CD4-positive, alpha-beta T cell treated with Interferon alpha-2 for 1 hour (primary cell): ENCODE results near the gene GDI1.

ENCODE experiments used
- DNase-seq, 2 donors: peaks; one replicate each; pipeline ENCODE4 v3.0.0-alpha.2; 2020 to 2022

GDI1 gene

DNA sequence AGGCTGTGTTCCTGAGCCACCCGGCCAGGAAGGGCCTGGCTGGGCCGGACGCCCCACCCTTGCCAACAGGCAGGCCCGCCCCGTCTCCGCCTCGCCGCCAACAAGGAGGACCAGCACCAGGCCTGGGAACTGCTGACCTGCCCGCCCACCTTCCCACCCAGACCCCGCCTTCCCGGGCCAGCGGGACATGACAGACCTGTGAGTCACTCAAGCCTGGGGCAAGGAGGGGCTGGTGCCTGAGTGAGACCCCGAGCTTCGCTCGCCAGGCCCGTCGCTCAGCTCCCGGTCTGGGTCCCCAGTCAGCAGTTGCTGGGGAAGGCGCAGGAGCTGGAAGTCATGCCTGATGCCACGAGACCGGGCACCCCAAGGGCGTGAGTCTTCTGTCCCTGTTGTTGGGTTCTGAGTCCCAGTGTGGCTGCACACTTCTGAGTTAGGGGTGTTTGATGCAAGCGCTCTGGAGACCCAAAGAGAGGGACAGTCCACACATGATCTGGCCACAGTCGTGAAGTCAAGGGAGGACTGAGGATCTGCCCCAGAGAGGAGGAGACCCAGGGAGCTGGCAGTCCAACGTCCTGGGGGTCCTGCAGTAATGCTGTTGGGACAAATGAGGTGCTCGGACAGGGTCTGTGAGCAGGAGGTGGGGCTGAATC, 27.6 kb upstream of the GDI1 start, which contains the start of gene DNASE1L1:
Gene DNASE1L1, minus strand, starts transcription at position 33 of the 650 bp plus-strand sequence. CDS start 3,686 bp downstream, outside the sequence.
- DNase-seq: peak in 1 of 2 donors; percentile 72

DNA sequence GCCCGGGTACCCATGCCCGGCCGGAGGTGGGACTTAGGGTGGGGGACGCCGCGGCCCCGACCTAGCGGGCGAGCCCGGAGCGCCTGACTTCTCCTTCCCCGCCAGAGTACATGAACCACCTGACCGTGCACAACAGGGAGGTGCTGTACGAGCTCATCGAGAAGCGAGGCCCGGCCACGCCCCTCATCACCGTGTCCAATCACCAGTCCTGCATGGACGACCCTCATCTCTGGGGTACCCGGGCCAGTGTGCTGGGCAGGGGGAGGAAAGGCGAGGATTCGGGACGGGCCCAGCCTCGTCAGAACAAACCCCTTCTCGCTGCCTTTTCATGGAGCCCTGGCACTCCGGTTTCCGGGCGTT, 25.0 kb upstream of the GDI1 start:
- DNase-seq: peak; percentile 41 to 64

DNA sequence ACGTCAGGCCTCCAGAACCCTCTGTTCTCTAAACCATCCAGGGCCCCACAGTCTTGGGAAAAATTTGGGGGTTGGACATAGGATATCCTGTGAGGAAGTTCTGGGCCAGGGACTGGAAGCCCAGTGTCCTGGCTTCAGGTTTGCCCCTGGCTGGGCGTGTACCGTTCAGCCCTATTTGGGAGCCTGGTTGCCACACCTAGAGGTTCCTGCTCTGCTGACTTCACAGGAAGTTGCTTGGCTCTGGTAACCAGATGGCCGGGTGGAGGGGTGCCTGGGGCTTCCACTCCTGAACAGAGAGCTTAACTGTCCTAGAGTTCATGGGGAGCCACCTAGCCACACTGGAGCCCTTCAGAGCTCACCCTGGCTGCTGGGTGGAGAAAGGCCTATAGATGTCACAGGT, 24.5 kb upstream of the GDI1 start:
- DNase-seq: peak; percentile 37 to 57

DNA sequence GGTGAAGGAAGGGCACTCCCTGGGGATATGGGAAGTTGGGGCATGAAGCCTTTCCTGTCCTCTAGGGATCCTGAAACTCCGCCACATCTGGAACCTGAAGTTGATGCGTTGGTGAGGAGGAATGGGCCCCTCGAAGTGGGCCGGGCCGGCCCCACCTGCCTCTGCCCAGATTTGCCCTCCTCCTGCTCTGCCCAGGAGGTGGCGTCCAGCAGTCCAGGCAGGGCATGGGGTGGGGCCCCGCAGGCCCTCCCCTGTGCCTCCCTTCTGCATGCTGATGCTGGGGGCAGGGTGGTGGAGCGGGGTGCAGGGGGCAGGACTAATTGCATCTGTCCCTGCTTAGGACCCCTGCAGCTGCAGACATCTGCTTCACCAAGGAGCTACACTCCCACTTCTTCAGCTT, 23.8 kb upstream of the GDI1 start:
- no peak for DNase-seq

DNA sequence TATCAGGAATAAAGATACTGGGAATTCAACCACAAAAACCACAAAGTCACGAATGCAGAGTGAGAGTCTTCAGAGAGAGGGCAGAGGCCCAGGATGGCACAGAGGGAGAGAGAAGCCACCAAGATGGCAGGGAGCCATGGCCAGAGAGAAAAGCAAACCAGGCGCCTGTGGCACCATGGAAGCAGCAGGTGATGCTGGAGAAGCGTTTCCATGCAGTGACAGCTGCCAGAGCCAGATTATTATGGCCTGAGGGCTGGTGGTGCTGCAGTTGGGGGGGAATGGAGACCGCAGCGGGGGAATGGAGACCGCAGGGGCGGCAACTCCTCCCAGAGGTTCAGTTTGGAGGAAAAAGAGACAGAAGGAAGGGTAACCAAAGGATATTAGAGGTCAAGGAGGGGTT, 19.8 kb upstream of the GDI1 start:
- no peak for DNase-seq

DNA sequence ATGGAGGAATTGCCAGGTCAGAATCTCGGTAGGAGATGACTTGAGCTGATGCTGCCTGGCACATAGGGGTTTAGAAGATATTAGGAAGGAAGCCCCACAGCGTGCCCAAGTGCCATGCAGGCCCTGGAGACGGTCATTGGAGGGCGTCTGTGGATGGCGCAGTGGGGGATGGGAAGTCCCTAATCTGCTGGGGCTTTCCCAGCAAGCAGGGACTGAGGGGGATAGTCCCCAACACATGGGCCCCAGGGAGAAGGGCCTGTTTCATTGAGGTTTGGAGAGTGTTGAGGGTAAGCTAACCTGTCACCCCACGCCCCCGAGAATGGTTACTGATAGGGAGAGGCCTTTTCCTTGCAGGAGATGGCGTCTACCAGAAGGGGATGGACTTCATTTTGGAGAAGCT, 17.8 kb upstream of the GDI1 start:
- DNase-seq: no peak

DNA sequence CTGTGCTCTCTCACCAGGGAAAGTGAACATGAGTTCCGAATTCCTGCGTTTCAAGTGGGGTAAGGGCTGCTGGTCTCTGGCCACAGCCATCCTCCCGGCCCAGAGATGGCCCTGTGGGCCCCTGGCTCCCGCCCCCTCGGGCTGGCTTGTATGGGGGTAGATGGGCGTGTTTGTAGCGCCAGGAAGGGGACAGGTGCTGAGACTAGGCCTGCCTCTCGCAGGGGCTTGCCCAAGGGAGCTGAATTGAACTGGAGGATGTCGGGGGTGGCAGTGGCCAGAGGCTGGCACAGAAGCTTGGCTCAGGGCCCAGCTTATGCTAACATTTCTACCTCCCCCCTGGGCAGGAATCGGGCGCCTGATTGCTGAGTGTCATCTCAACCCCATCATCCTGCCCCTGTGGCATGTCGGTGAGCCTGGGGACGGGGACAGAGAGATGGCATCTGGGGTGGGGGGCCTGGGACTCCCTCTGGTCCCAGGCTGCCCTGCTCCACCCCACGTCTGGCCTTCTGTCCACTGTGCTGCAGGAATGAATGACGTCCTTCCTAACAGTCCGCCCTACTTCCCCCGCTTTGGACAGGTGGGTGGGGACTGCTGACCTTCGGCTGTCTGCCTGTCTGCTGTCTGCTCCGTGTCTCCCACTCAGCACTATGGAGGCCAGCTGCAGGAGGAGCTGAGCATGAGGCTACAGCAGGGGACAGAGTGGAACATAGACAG, 17.1 kb upstream of the GDI1 start:
- no peak for DNase-seq

DNA sequence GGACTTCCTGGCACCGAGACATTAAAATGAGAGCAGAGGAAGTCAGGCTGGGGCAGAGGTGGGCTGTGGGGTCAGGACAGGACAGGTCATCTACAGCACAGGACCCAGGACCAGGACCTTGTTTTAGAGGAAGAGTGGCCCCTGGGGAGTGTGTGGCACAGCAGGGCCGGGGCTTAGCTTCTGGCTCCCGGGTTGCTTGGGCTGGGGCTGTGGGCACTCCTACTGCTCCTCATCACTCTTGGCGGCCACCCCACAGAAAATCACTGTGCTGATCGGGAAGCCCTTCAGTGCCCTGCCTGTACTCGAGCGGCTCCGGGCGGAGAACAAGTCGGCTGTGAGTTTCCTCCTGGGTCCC, 16.6 kb upstream of the GDI1 start:
- DNase-seq: no peak

DNA sequence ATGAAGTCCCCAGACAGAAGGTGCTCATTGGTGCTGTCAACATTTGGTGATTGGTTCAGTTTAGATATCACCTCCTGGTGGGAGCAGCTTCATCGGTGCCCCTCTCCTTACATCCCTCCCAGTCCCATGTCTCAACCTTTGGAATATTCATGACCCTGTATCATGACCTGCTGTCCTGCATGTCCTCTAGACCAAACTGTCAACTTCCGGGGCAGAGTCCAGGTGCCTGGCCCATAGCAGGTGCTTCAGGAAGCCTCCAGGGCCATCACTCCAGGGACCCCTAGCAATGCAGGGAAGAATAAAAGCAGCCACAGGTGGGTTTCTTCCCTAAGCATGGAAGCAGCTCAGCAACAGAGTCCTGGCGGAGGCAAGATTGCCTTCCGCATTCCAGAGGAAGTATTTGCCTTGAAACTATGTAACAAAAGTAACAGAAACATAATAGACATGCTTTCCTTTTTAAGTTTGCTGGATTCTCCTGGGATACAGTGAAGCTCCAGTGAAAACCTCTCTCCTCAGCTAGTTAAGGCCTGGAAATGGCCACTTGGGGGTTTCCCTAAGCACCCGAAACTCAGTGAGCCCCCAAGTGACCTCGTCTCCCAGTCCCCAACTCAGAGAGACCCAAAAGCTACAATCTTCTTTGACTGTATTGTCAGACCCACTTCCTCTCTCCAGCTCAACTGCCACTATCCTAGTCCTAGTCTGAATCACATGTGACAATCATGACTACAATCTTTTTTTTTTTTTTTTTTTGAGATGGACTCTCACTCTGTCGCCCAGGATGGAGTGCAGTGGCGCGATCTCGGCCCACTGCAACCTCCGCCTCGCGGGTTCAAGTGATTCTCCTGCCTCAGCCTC, 9.8 kb upstream of the GDI1 start:
- no peak for DNase-seq

DNA sequence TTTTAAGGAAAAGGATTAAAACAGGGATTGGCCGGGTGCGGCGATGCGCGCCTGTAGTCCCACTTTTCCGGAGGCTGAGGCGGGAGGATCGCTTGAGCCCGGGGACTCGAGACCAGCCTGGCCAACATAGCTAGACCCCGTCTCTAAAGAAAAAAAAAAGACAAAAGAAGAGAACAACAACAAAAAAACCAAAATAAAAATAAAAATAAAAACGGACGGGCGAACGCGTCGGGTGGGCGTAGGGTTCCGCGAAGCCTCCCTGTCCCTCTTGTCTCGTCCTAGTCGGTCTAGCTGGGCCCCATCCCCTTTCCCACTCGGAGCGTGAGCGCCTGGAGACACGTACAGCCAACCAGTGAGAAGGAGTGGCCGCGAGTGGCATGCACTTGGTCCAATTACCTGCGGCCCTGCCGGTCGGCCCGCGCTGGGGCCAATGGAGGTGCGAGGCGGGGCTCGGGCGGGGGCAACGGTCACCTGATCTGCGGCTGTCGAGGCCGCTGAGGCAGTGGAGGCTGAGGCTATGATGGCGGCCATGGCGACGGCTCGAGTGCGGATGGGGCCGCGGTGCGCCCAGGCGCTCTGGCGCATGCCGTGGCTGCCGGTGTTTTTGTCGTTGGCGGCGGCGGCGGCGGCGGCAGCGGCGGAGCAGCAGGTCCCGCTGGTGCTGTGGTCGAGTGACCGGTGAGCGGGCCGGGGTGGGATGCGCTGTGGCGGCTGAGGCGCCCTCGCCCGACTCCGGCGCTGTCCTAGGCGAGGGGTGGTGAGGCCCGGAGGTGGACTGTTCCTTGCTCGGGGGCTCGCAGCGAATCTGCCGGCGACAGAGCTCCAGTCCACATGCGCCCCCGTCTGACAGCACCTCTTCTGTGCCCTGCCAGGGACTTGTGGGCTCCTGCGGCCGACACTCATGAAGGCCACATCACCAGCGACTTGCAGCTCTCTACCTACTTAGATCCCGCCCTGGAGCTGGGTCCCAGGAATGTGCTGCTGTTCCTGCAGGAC, 8.5 kb upstream of the GDI1 start, which contains the start of gene ATP6AP1:
Gene ATP6AP1, plus strand, starts transcription at position 502 of the 996 bp plus-strand sequence. Its CDS starts 16 bp downstream, at position 518.
- DNase-seq: peak; percentile 89 to 92

DNA sequence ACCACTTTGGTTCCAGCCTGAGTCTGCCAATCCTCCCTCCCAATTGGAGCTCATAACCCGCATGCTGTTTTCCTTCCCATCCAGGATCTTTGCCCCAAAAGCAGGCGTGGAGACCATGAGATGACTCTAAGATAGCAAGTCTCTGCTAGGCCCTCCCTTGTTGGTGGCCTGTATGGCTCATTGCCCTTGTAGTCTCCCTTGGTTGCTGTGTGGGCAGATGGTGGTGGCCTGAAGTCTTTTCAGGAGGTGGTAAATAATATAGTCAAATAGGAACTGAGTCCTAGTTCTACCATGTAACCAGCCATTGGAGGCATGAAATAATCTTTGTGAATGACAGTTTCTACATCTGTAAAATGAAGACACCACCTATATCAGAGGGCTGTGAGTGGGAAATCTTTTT, 7.2 kb upstream of the GDI1 start:
- DNase-seq: no peak

DNA sequence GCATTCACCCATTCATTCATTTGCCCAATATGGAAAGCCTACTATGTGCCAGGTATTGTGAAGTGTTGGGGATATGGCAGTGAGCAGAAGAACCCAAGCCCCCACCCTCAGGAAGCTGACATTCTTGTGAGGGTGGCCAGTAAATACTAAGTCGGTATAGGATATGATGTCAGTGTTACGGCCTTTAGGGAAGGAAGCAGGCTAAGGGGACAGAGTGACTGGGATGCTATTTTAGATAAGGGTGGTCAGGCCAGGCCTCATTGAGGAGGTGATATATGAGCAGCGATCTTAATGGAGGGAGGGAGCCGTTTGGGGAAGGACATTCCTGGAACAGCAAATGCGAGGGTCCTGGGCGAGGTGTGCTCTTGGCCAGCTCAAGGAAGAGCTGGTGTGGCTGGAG, 6.5 kb upstream of the GDI1 start:
- no peak for DNase-seq

DNA sequence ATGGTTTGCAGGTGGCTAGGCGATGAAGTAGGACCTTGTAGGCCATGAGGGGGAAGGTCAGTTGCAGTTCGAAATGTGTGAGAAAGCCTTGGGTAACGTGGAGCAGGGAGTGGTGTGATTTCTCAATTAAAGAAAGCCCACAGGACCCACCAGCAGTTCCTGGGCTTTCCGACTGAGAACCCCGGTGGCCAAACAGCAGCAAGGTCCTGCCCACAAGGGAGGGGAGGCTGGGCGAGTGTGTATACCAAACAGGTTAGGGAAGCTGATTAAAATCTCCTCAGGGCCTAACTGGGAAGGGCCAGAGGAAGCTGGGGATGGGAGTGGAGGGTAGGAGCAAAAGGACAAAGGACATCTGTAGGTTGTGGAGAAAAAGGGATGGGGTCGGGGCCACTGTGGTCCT, 6.0 kb upstream of the GDI1 start:
- peak in 1 of 2 donors; percentile 22 for DNase-seq

DNA sequence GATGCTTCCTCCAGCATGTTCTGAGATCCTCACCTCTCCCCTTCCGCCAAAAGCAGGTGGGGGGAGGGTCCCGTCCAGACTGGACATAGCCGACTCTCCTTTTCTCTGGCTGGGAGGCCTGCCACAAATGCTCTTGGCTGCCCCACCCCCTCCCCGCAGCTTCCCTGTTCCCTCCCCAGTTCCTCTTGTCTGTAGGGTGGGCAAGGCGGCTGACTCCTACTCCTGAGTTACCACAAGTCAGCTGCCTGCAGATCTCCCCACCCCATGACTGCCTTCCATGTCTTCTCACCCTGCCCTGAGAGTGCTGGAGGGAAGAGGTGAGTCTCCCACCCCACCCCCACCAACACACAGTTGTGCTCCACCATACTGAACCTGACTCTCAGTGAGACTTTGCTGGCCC, 5.6 kb upstream of the GDI1 start:
- DNase-seq: no peak

DNA sequence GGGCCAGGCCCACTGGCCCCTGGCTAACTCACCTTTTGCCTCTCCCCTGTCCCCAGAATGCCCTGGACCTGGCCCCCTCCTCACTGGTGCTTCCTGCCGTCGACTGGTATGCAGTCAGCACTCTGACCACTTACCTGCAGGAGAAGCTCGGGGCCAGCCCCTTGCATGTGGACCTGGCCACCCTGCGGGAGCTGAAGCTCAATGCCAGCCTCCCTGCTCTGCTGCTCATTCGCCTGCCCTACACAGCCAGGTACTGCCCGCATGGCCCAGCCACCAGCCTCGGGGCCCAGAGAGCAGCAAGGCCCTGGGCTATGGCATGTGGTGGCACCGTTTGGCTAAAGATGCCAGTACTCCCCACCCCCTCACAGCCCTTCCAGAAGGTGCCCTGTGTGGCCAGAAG, 4.7 kb upstream of the GDI1 start:
- DNase-seq: no peak

DNA sequence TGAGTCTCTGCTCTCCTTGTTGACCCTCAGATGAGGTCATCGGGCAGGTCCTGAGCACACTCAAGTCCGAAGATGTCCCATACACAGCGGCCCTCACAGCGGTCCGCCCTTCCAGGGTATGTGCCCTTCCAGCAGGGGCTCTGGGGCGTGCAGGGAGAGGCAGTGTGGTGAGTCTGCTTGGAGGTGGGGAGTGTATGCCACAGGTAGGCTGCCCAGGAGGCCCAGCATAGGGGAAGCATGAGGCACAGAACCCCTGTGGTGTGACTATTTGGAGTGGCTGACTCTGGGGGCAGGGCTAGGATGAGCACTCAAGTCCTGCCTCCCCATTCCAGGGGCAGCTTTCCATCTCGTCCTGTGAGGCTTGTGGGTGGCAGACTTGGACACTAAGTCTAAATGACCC, 3.3 kb upstream of the GDI1 start:
- no peak for DNase-seq

DNA sequence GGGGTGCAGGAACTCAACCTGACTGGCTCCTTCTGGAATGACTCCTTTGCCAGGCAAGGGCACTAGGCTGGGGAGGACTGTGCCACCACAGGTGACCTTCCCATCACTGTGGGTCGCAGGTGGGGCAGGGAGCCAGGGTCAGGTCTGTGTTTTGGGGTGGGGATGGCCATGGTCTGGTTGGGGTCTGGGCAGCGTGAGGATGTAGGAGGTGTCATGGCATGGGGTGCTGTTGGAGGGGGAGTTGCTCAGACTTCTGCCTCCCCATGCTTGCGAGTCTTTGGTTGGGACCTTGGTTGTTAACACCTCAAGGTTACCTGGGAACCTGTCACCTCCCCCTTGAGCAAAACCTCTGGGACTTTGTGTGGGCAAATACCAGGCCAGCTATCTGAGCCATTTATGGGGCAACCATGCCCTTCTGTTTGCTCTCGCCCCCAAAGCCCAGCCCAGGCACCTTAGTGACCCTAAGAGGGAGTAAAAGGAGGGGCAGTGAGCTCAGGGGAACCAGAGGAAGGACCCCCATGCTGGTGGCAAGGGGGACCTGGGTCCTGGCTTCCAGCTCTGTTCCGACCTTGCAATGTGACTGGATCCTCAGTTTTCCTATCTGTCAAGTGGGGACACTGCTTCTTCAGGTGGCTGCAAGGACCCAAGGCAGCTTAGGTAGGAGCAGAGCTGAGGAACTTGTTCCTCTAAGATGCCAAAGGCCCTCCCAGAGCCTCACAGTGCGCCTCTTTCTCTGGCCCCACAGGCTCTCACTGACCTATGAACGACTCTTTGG, 2.4 kb upstream of the GDI1 start:
- no peak for DNase-seq

DNA sequence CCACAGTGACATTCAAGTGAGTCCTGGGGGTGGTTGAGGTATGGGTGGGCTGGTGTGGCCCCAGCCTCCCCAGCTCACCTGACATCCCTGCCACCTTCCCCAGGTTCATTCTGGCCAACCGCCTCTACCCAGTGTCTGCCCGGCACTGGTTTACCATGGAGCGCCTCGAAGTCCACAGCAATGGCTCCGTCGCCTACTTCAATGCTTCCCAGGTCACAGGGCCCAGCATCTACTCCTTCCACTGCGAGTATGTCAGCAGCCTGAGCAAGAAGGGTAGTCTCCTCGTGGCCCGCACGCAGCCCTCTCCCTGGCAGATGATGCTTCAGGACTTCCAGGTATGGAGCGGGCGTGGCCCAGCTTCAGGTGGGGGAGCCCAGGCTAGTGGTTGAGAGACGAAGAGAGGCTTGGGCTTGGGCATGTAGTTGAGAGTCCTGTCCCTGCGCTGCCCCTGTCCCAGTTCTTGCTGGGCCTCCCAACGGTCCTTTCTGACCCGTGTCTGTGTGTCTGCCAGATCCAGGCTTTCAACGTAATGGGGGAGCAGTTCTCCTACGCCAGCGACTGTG, 1.7 kb upstream of the GDI1 start:
- DNase-seq: no peak

DNA sequence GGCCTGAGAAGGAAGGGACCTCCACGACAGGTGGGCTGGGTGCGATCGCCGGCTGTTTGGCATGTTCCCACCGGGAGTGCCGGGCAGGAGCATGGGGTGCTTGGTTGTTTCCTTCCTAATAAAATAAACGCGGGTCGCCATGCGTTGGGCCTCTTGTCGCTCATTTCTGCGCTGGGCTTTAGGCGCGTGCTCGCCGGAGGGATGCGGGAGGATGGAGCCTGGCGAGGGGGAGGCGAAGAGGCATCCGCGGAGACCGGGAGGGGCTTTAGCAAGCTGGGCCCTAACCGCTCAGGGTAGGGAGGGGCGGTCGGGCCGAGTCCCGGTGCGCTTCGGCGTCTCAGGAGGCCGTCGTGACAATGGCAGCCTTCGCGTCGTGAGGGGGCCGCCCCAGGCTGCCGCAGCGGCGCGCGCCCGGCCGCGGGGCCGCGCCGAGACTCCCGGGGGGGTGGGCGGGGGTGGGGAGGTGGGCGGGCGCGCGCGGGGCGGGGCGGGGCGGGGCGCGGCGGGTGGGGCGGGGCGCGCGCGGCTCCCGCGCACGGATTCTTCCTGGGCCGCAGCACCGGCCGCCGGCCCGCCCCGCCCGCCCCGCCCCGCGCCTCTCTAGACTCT, 476 bp upstream of the GDI1 start:
- peak; percentile 51 to 77 for DNase-seq

DNA sequence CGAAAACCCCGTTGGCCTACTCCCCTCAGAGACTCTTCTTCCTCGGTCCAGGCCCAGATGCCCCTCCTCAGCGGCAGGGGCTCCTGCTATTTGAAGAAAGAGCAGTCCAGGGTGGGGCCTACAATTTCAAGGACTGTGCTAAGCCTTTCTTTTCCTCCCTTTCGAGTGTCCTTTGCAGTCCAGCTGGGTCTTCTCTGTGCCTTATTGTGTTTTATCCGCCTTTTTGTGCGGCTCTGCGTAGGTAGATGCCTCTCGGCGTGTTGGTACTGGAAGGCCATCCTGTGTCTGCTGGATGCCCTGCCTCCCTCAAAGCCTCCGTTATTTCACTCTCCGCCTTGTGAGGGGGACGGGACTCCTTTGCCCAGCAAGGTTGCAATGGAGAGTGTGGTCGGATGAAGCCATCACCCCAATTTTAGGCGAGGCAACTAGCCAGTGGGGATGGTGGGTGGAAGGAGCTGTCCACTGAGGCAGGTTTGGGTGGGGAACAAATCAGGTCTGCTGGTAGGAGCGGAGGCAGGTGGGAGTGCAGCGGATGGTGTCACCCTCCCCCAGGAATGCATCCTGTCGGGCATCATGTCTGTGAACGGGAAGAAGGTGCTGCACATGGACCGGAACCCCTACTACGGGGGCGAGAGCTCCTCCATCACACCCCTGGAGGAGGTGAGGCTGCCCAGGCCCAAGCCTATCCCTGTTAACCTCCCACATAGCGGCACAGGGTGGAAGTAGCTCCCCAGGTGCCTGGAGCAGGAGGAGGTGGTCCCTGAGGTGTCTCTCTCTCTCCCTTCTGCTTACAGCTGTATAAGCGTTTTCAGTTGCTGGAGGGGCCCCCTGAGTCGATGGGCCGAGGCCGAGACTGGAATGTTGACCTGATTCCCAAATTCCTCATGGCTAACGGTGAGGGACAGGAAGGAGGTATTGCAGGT, 1.3 kb downstream of the GDI1 start:
- no peak for DNase-seq
